H1 (cell line): Measurements from ENCODE around the gene ABCD1. TPM values are rescaled to one million over a fixed set of nuclear protein-coding genes. Genes with fewer than 3 reads are reported as not detected.

Experiments used
- CHD7 ChIP-seq: fragments of 300-600 bp; sonication (generic); IDR thresholded peaks from 2 replicates; pipeline ENCODE4 v1.7.1; 2012; ENCODE audit warnings: low read length, moderate library complexity, mild to moderate bottlenecking, inconsistent platforms; ENCODE audit not compliant: insufficient replicate concordance
- KDM1A ChIP-seq: fragments of 200-600, 300-600 bp; sonication (generic); IDR thresholded peaks from 2 replicates; pipeline ENCODE4 v1.7.1; 2016; ENCODE audit warnings: mild to moderate bottlenecking, low read length, borderline replicate concordance
- MAX ChIP-seq: IDR thresholded peaks from 2 replicates; pipeline ENCODE4 v1.6.1; 2012; ENCODE audit warnings: inconsistent platforms
- polyA plus RNA-seq, 7 experiments: library from polyadenylated mRNA; depleted of rRNA in 3 of 7; stranded (reverse) in 5 of 7; unstranded in 2 of 7; fragments of >200 nt in 5 of 7; fragments of 200-250 nt in 2 of 7; gene quantifications; 1 replicate in 5 of 7; 2 replicates in 1 of 7; 4 replicates in 1 of 7; pipeline versions ENCODE4 v1.2.1 to v1.2.3, GENCODE V29; 2011 to 2013; ENCODE audit warnings: missing spikeins in 2 of 7, mixed read lengths in 2 of 7
- total RNA-seq: library from RNA; stranded (reverse); fragmentation: NEBNext Ultra II Directional; extraction: Animal tissue kit (Norgen Biotek cat#: 25700); gene quantifications from 2 replicates; pipeline ENCODE4 v1.2.1, GENCODE V29; 2021

Gene ABCD1
- total and polyA plus RNA-seq, 2 of the 8 experiments (the other 6 are each of a cell fraction or from before 2014, with no cell fraction given): 3.1 to 6.6 TPM

DNA sequence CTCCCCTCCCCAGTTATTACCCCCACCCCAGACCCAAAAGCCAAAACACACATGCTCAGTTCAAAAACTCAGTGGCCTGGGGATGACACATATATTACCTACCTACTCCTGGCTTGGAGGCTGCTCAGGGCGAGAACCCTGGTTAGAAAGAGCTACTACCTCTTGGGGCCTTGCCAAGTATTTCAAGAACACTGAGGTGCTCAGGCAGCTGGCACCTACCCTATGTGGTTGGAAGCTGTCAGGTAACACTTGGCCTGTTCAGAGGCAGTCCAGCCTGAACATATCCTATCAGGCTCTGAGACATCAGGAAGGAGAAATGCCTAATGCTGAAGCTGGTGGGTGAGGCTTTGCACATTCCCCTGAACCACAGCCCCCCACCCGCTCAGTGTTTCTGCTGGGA lies 5.4 kb upstream of the ABCD1 start (continued):
- TF ChIP-seq CHD7 (no peak), KDM1A (no peak), MAX (no peak)
